Measurements from ENCODE around the gene TP53I11.

DNA sequence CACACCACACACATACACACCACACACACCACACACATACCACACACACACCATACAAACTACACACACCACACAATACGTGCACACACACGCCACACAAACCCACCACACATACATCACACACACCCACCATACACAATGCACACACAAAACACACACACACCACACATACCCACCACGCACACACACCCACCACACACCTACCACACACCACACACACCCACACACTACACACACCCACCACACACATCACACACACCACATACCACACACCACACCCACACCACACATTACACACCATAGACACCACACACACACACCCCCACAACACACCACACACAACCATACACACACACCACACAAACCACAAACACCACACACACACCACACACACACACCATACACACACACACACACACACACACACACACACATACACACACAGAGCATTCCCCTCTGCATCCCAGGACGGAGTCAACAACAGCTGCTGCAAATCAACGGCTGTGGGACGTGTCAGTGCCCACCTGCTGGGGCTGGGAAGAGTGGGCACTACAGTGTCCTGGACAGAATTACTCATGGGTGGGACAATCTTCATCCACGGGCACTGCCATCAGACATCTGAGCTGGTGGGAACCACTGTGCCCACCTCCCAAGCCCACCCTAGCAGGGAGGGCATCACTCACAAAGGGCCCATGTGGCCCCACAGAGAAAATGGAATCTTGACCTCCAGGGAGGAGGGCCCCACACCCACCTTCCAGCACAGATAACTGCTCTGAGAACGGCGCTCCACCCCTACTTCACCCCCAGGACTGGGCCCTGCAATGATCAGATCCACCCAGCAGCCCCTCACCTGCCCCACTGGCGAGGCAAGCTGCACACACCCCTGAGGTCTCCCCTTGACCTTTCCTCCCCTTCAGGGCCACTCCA lies 8.4 kb downstream of the TP53I11 start:
- TF ChIP-seq, protein P1, sequence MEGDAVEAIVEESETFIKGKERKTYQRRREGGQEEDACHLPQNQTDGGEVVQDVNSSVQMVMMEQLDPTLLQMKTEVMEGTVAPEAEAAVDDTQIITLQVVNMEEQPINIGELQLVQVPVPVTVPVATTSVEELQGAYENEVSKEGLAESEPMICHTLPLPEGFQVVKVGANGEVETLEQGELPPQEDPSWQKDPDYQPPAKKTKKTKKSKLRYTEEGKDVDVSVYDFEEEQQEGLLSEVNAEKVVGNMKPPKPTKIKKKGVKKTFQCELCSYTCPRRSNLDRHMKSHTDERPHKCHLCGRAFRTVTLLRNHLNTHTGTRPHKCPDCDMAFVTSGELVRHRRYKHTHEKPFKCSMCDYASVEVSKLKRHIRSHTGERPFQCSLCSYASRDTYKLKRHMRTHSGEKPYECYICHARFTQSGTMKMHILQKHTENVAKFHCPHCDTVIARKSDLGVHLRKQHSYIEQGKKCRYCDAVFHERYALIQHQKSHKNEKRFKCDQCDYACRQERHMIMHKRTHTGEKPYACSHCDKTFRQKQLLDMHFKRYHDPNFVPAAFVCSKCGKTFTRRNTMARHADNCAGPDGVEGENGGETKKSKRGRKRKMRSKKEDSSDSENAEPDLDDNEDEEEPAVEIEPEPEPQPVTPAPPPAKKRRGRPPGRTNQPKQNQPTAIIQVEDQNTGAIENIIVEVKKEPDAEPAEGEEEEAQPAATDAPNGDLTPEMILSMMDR (IDR thresholded peaks at IDR 0.05 in 4 of 5, conservative IDR thresholded peaks at IDR 0.05 in 1 of 5), result no peak
- TF ChIP-seq POLR2A (IDR thresholded peaks at IDR 0.05), result no peak

Measured in gastrocnemius medialis (tissue), 4 donors.